HEK293T (cell line): Measurements from ENCODE around the gene WDR1.

Experiments used
- CTCF ChIA-PET: fragments of 350-600 bp; formaldehyde crosslinking; extraction: SDS; loops from one replicate; lab custom pipeline; 2021; ENCODE audit warnings: antibody characterized with exemption, inconsistent platforms; lab: Yijun Ruan, JAX
- POLR2A ChIA-PET: fragments of 350-600 bp; formaldehyde crosslinking; extraction: SDS; loops from one replicate; lab custom pipeline; 2020; ENCODE audit warnings: antibody characterized with exemption, inconsistent platforms; lab: Yijun Ruan, JAX
- DNase-seq: peaks from one replicate; pipeline ENCODE4 v3.0.0; 2012; ENCODE audit warnings: mixed read lengths; ENCODE audit errors: extremely low spot score
- ARNT ChIP-seq: fragments of 450-650 bp; IDR thresholded peaks from 2 replicates; pipeline ENCODE4 v1.6.1; 2017; ENCODE audit warnings: mild to moderate bottlenecking
- BHLHE40 ChIP-seq: fragments of 450-650 bp; IDR thresholded peaks from 2 replicates; pipeline ENCODE4 v1.6.1; 2016; ENCODE audit warnings: mild to moderate bottlenecking, moderate library complexity, borderline replicate concordance
- CTBP1 ChIP-seq: fragments of 450-650 bp; IDR thresholded peaks from 2 replicates; pipeline ENCODE4 v1.6.1; 2016; ENCODE audit warnings: borderline replicate concordance
- ELF4 ChIP-seq: fragments of 450-650 bp; IDR thresholded peaks from 2 replicates; pipeline ENCODE4 v1.6.1; 2017; ENCODE audit warnings: antibody characterized with exemption
- FOXA1 ChIP-seq: fragments of 450-650 bp; IDR thresholded peaks from 2 replicates; pipeline ENCODE4 v1.6.1; 2016; ENCODE audit warnings: mild to moderate bottlenecking
- FOXK2 ChIP-seq: fragments of 450-650 bp; IDR thresholded peaks from 2 replicates; pipeline ENCODE4 v1.6.1; 2016; ENCODE audit warnings: mild to moderate bottlenecking
- FOXM1 ChIP-seq: fragments of 450-650 bp; IDR thresholded peaks from 2 replicates; pipeline ENCODE4 v1.6.1; 2017; ENCODE audit warnings: mild to moderate bottlenecking, borderline replicate concordance
- HDGF ChIP-seq: fragments of 450-650 bp; IDR thresholded peaks from 2 replicates; pipeline ENCODE4 v1.6.1; 2017; ENCODE audit warnings: antibody characterized with exemption, borderline replicate concordance
- L3MBTL2 ChIP-seq: fragments of 450-650 bp; conservative IDR thresholded peaks from 2 replicates; pipeline ENCODE4 v1.6.1; 2016; ENCODE audit warnings: mild to moderate bottlenecking
- LEF1 ChIP-seq: fragments of 450-650 bp; IDR thresholded peaks from 2 replicates; pipeline ENCODE4 v1.6.1; 2017; ENCODE audit warnings: mild to moderate bottlenecking, borderline replicate concordance
- NFRKB ChIP-seq: fragments of 450-650 bp; IDR thresholded peaks from 2 replicates; pipeline ENCODE4 v1.6.1; 2016; ENCODE audit warnings: mild to moderate bottlenecking, moderate library complexity
- PKNOX1 ChIP-seq: fragments of 450-650 bp; IDR thresholded peaks from 2 replicates; pipeline ENCODE4 v1.6.1; 2016
- SP1 ChIP-seq: fragments of 450-650 bp; IDR thresholded peaks from 2 replicates; pipeline ENCODE4 v1.6.1; 2017
- SUZ12 ChIP-seq: fragments of 450-650 bp; IDR thresholded peaks from 2 replicates; pipeline ENCODE4 v1.6.1; 2016; ENCODE audit warnings: mild to moderate bottlenecking
- TARDBP ChIP-seq: fragments of 450-650 bp; IDR thresholded peaks from 2 replicates; pipeline ENCODE4 v1.6.1; 2016
- ZNF384 ChIP-seq: fragments of 450-650 bp; IDR thresholded peaks from 2 replicates; pipeline ENCODE4 v1.6.1; 2016

WDR1 gene

GRCh38 chr4:10079256-10079655, 37.3 kb downstream of the WDR1 start:
- TF ChIP-seq TARDBP: no peak
- ChIA-PET POLR2A (no interaction called here), CTCF (no interaction called here)
- no peak for DNase-seq

GRCh38 chr4:10078481-10079233, 37.9 kb downstream of the WDR1 start:
- POLR2A ChIA-PET: no interaction called here

GRCh38 chr4:10077483-10078335, 38.9 kb downstream of the WDR1 start:
- ChIA-PET POLR2A (no interaction called here), CTCF (no interaction called here)
- no peak for TF ChIP-seq SUZ12
- no peak for TF ChIP-seq L3MBTL2
- TF ChIP-seq SP1: no peak
- TF ChIP-seq CTBP1: no peak
- TF ChIP-seq NFRKB: no peak
- TF ChIP-seq TARDBP: no peak
- no peak for TF ChIP-seq PKNOX1
- no peak for TF ChIP-seq ZNF384
- TF ChIP-seq BHLHE40: no peak
- no peak for TF ChIP-seq HDGF
- TF ChIP-seq ELF4: no peak
- TF ChIP-seq FOXA1: no peak
- TF ChIP-seq ARNT: no peak
- no peak for TF ChIP-seq LEF1
- no peak for TF ChIP-seq FOXK2
- TF ChIP-seq FOXM1: no peak
- DNase-seq: no peak

More at GRCh38 chr4:10078481-10079233, 37.9 kb downstream of the WDR1 start:
- CTCF ChIA-PET: no interaction called here
- TF ChIP-seq FOXA1: no peak
- TF ChIP-seq TARDBP: no peak
- TF ChIP-seq NFRKB: no peak
- no peak for TF ChIP-seq ARNT
- no peak for TF ChIP-seq FOXM1
- no peak for TF ChIP-seq SP1
- TF ChIP-seq L3MBTL2: no peak
- TF ChIP-seq PKNOX1: no peak
- no peak for TF ChIP-seq LEF1
- TF ChIP-seq FOXK2: no peak
- TF ChIP-seq ZNF384: no peak
- no peak for TF ChIP-seq BHLHE40
- DNase-seq: no peak

- TF ChIP-seq TARDBP: no peak
- no peak for DNase-seq
- ChIA-PET POLR2A (no interaction called here), CTCF (no interaction called here)
Measured at GRCh38 chr4:10077076-10077475, 39.5 kb downstream of the WDR1 start.

GRCh38 chr4:10075953-10076391, 40.6 kb downstream of the WDR1 start:
- DNase-seq: no peak
- TF ChIP-seq PKNOX1 (no peak), ARNT (no peak), NFRKB (no peak), ELF4 (no peak), FOXK2 (no peak), SP1 (no peak), ZNF384 (no peak), FOXM1 (no peak), LEF1 (no peak), HDGF (no peak), L3MBTL2 (no peak), BHLHE40 (no peak)
- ChIA-PET CTCF (no interaction called here), POLR2A (interaction anchor here (0.7 kb wide), 1 partner anchor 41 kb away, joined by 3 read pairs; the partner anchor contains the start of gene WDR1)

GRCh38 chr4:10075158-10075863, 41.3 kb downstream of the WDR1 start:
- DNase-seq: no peak
- no peak for TF ChIP-seq HDGF
- TF ChIP-seq TARDBP: no peak
- TF ChIP-seq CTBP1: no peak
- no peak for TF ChIP-seq NFRKB
- TF ChIP-seq LEF1: no peak
- TF ChIP-seq ZNF384: no peak
- no peak for TF ChIP-seq L3MBTL2
- TF ChIP-seq BHLHE40: no peak
- no peak for TF ChIP-seq PKNOX1
- no peak for TF ChIP-seq SP1
- TF ChIP-seq ARNT: no peak
- no peak for TF ChIP-seq ELF4
- TF ChIP-seq FOXM1: no peak
- no peak for TF ChIP-seq FOXK2
- TF ChIP-seq SUZ12: no peak
- no peak for TF ChIP-seq FOXA1
- POLR2A ChIA-PET: interaction anchor here (0.7 kb wide), 1 partner anchor 41 kb away, joined by 3 read pairs; the partner anchor contains the start of gene WDR1
- CTCF ChIA-PET: no interaction called here
